ENCODE results near the gene CD3G. TPM values are rescaled to one million over a fixed set of nuclear protein-coding genes. Genes with fewer than 3 reads are reported as not detected.

The CD3G gene
- total RNA-seq, 2 experiments from 2014 or later, result 227 to 232 TPM

Other genes with a start within 250 kb of the CD3G start
- gene SCN4B, start 191.5 kb upstream of the CD3G start, total RNA-seq, result under 1 TPM; 0.05 TPM
- not detected for gene SCN2B, start 167.7 kb upstream of the CD3G start, total RNA-seq
- gene JAML, start 119.3 kb upstream of the CD3G start, total RNA-seq, result 100 to 1,000 TPM; 140 to 144 TPM
- gene MPZL3, start 92.0 kb upstream of the CD3G start, total RNA-seq, result 10 to 100 TPM; 19.6 to 20.0 TPM
- gene MPZL2, start 80.0 kb upstream of the CD3G start, total RNA-seq, result 10 to 100 TPM; 11.7 to 12.2 TPM
- gene CD3E, start 39.6 kb upstream of the CD3G start, total RNA-seq, result 100 to 1,000 TPM; 515 to 530 TPM
- 100 to 1,000 TPM; 541 to 588 TPM for gene CD3D, start 1.6 kb upstream of the CD3G start, total RNA-seq
- gene UBE4A, start 15.3 kb downstream of the CD3G start, total RNA-seq, result 10 to 100 TPM; 38.5 to 39.8 TPM
- 100 to 1,000 TPM; 275 to 298 TPM for gene ATP5MG, start 57.3 kb downstream of the CD3G start, total RNA-seq
- 10 to 100 TPM; 83.1 to 86.7 TPM for gene KMT2A, start 92.1 kb downstream of the CD3G start, total RNA-seq
- gene TTC36, start 183.1 kb downstream of the CD3G start, total RNA-seq, result under 1 TPM; 0.37 to 0.99 TPM
- gene TMEM25, start 186.8 kb downstream of the CD3G start, total RNA-seq, result 1 to 10 TPM; 6.1 to 8.9 TPM
- gene IFT46, start 221.6 kb downstream of the CD3G start, total RNA-seq, result 10 to 100 TPM; 12.0 to 12.3 TPM
- 100 to 1,000 TPM; 106 to 109 TPM for gene ARCN1, start 228.1 kb downstream of the CD3G start, total RNA-seq